HG03575 (cell line): ENCODE results near the gene DLX5.

Source experiments
- ATAC-seq: cut with Tn5 transposase; IDR thresholded peaks from one replicate; pipeline ENCODE4 v1.9.1; 2021; ENCODE audit not compliant: unreplicated experiment, insufficient number of reproducible peaks, low FRiP score; ENCODE audit errors: extremely low read depth

Gene DLX5

GRCh38 chr7:97019710-97020225 is 4.9 kb downstream of the DLX5 start:
- ATAC-seq = no peak

GRCh38 chr7:97018791-97019531 is 5.7 kb downstream of the DLX5 start:
- no peak for ATAC-seq

DNA sequence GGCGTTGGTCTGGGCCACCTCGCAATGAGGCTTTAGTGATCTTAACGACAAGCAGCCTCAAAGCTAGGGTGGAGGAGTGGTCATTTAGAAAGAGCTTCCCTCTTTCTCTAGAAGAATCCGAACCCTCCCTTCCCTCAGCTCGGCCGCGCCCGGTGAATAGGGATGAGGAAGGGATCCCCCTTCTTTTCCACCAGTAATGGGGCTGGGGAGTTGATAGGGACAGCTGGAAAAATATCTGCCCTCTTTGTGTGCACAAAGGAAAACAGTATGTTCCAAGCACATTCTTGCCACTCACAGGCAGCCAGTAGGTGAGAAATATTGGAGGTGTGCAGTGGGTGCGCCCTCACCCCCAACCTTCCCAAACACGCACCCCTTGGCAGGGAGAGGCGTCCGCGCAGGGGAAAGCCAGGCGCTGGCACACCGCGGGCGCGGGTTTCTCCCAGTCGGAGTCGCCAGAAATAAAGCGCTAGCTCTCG is 6.5 kb downstream of the DLX5 start:
- ATAC-seq = no peak

DNA sequence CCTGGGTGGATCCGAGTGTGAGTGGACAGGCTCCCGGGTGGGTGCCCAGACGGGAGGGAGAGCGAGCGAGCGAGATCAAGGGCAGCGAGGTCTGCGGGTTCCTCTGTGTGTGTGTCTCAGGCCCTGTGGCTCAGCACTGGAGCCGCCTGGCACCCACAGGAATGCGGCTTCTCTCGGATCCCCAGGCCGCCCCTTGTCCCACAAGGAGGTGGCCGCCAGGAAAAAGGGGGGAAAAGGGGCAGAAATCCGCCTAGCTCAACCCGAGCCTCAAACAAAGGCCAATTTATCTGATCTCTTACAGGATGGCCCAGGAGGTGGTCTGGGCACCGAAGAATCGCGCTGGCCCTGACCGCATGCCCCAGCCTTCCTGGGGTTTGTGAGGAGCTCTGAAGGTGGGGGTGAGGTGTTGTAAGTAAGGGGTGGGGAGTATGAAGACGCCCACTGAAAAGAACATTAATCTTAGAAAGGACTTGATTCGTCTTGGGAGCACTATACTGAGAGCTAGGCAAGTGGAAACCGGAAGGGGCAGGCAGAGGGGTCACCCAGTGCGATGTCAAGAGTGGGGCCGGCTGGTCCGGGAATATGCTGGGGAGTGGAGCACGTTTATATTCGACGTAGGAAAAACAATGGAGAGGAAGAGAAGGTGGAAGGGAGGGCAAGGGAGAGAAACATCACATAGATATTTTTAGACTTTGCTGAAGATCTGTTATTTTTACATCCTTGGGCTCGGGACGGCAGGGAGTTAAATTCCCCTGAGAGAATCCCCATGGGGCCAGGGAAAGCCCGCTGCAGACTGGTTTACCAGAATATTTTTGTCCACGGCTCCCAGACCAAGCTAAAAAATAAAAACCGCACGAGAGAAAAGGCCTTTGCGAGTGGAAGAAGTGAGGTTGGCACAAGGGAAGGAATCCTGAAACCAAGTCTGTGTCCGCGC is 7.2 kb downstream of the DLX5 start:
- ATAC-seq = no peak

DNA sequence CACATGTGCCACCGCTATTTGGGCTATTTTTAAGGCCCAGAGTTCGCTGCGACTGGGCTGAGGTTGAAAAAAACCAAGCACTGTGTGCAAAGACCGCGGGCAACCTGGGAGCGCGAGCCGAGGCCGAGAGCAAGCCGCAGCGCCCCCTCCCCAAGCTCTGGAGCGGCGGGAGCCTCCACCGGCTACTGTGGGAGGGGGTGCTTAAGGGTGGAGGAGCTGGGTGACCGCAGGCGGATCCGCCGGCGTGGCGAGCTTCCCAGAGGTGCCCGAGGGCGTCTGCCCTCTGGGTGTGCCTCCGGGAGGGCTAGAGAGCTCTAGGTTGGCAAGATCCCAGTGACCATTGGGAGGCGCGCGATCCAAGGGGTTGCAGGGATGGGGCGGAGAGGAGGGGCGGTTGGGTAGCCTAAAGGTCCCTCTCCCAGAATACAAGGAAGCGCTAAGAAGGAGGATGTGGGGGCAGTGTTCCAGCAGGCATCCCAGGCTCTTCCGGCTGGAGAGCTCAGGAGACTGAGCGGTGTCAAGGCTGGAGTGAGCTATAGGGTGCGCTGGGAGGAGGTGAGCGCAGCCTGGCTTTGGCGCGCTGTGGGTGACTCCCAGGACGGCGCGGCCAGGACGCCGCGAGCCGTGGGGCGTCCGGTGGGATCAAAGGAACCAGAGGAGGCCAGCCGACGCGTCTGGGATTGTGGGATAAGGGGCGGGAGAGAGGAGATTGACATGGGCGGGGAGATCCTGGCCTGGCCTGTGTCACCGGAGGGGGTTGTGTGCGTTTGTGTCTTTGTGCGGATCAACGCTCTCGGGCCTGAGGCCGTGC is 8.0 kb downstream of the DLX5 start:
- no peak for ATAC-seq

- no peak for ATAC-seq
Observed at GRCh38 chr7:97015756-97016380, 8.8 kb downstream of the DLX5 start.

DNA sequence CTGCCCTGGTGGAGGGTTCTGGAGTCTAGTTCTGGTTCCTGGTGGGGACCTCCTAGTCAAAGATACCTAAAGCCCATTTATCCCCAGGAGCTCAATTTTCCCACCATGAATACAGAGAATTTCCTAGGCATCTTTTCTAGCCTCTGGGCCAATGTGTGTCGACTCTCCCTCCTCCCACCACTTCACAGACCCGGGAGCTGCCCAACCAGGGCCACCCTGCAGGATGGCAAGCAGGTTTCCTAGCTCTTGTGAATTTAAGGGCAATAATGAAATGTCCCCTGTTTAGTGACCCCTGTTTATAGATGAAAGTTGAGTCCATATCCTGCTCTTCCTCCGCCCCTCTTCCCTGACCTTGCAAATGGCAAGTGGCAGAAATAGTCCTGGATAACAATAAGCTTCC is 9.4 kb downstream of the DLX5 start:
- ATAC-seq = no peak

DNA sequence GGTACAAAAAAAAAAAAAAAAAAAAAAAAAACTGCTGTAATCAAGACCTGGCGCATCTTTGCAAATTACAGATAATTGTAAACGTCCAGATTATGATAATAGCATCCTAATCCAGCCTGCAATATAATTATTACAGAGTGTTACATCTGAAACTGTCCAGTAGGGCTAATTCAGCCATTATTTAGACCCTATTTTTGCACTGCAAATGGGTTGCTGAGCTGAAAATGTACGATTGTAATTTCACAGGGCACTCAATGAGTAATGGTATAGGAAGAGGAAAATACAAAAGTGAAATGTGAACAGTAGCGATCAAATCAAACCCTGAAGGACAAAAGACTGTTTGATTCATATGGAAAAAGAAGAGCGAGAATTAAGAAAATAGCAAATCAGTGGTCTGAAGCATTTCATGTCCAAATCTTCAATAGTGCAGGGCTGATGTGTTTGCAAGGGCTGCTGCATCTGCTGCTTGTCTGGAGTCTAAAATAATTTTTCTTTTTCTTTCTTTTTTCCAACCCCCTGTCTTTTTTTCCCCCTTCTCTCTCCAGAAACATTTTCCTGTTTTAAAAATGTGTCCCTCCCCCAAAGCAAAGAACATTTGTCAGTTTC is 10.4 kb downstream of the DLX5 start:
- ATAC-seq = no peak

DNA sequence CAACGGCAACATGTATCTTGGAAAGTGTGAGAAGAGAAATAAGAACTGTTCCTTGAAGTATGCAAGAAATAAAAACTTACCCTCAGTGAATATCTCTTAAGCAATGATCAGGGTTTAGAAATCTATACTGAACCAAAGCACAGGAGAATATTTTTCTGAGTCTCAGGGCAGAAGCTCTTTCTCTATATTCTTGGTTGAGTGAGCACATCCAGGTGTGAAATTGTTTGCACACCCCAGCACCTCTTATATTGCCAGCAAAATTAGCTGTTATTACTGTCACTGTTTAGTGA is 10.8 kb downstream of the DLX5 start:
- ATAC-seq = no peak

DNA sequence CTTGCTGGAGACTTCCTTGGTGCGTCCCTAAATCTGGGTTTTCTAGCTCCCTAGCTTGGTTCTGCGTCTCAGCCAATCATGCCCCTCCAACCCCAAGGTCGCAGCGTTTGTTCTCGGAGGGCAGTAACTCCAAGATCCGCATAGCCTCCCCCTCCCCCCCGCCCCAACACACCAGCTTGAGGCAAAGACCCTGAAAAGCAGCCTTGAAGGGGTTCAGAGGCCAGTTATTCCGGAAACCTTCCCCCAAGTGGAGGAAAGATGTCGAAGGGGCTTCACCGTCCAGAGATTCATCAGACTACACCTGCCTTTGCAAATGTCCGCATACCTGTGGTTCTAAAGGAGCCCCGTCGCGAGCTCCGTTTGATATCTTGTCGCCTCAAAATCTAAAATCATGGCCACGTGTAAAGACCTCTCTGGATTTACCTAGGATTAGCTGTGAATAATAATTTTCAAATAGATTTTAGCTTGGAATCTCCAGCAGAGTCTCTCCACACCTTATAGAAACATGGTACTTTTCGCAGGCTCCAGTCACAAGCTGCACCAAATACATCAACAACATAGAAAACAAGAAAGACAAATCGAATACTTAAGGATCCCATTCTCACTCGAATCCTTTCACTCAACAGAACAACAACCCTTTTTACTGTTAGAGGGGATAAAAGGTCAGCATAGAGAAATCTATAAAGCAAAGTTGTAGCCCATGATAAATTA is 11.3 kb downstream of the DLX5 start:
- ATAC-seq = no peak

GRCh38 chr7:97012365-97013133 is 12.1 kb downstream of the DLX5 start:
- ATAC-seq = no peak

- ATAC-seq = no peak
Observed at GRCh38 chr7:97011536-97012364, 12.9 kb downstream of the DLX5 start.

- ATAC-seq = no peak
Observed at GRCh38 chr7:97011104-97011503, 13.5 kb downstream of the DLX5 start.

GRCh38 chr7:97009753-97010732 is 14.6 kb downstream of the DLX5 start:
- no peak for ATAC-seq

- no peak for ATAC-seq
Observed at GRCh38 chr7:97008275-97008917, 16.2 kb downstream of the DLX5 start.
